Loucy (cell line): ENCODE data around the gene CDK13.
"Not testable (repeated sequence)": the region's sequence is repeated elsewhere in the genome, so short reads cannot be mapped to it uniquely, and the experiment has no call there.

Source experiments
- EZH2phosphoT487 ChIP-seq: fragments of 200-600 bp; IDR thresholded peaks from 2 replicates; pipeline ENCODE4 v1.6.1; 2018; ENCODE audit warnings: antibody characterized with exemption, mild to moderate bottlenecking, moderate library complexity, borderline replicate concordance
- TF ChIP-seq, protein P1 (sequence below): fragments of 200-600 bp; sonication (generic); conservative IDR thresholded peaks from 2 replicates; pipeline ENCODE4 v1.5.1; 2014; ENCODE audit warnings: mild to moderate bottlenecking, antibody characterized with exemption, low read length

- not testable (repeated sequence) for TF ChIP-seq EZH2phosphoT487
- TF ChIP-seq, protein P1, sequence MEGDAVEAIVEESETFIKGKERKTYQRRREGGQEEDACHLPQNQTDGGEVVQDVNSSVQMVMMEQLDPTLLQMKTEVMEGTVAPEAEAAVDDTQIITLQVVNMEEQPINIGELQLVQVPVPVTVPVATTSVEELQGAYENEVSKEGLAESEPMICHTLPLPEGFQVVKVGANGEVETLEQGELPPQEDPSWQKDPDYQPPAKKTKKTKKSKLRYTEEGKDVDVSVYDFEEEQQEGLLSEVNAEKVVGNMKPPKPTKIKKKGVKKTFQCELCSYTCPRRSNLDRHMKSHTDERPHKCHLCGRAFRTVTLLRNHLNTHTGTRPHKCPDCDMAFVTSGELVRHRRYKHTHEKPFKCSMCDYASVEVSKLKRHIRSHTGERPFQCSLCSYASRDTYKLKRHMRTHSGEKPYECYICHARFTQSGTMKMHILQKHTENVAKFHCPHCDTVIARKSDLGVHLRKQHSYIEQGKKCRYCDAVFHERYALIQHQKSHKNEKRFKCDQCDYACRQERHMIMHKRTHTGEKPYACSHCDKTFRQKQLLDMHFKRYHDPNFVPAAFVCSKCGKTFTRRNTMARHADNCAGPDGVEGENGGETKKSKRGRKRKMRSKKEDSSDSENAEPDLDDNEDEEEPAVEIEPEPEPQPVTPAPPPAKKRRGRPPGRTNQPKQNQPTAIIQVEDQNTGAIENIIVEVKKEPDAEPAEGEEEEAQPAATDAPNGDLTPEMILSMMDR = not testable (repeated sequence)
Measured at GRCh38 chr7:40145596-40146130, 195.6 kb downstream of the CDK13 start.
